ENCODE measurements around the gene MTIF2. TPM values are rescaled to one million over a fixed set of nuclear protein-coding genes. Genes with fewer than 3 reads are reported as not detected.
"Not testable (repeated sequence)": the region's sequence is repeated elsewhere in the genome, so short reads cannot be mapped to it uniquely, and the experiment has no call there.

MTIF2 gene
- polyA plus RNA-seq, 4 donors = 19.2 to 44.6 (median 42.5) TPM

DNA sequence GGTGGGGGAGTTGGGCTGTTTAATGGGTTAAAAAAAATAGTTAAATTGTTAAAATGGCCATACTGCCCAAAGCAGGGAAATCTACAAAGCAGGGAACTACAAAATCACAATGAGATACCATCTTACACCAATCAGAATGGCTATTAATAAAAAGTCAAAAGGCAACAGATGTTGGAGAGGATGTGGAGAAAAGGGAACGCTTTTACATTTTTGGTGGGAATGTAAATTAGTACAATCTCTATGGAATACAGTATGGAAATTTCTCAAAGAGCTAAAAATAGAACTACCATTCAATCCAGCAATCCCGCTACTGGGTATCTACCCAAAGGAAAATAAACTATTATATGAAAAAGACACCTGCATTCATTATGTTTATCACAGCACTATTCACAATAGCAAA, 64.1 kb downstream of the MTIF2 start:
- DNase-seq (ENCODE audit: low read depth in 4 of 4, low spot score in 3 of 4) = no peak

- no peak for DNase-seq (ENCODE audit: low read depth in 4 of 4, low spot score in 3 of 4)
Measured at GRCh38 chr2:55204536-55204935, 64.5 kb downstream of the MTIF2 start.

- DNase-seq (ENCODE audit: low read depth in 4 of 4, low spot score in 3 of 4) = no peak
Measured at GRCh38 chr2:55200416-55200815, 68.6 kb downstream of the MTIF2 start.

DNA sequence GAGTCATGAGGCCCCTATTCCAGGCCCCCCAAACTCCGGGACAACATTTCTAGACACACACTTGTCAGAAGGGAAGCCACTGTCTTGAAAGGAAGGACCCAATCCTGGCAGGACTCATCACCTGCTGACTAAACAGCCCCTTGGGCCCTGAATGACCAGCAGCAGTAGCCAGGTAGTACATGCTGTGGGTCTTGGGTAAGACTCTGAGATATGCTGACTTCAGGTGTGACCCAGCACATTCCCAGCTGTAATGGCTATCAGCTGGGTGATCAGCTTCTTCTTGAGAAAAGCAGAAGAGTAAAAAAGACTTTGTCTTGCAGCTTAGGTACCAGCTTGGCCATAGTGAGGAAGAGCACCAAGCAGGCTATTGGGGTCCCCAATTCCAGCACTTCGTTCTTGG, 72.5 kb downstream of the MTIF2 start:
- no peak for DNase-seq (ENCODE audit: low read depth in 4 of 4, low spot score in 3 of 4)

DNA sequence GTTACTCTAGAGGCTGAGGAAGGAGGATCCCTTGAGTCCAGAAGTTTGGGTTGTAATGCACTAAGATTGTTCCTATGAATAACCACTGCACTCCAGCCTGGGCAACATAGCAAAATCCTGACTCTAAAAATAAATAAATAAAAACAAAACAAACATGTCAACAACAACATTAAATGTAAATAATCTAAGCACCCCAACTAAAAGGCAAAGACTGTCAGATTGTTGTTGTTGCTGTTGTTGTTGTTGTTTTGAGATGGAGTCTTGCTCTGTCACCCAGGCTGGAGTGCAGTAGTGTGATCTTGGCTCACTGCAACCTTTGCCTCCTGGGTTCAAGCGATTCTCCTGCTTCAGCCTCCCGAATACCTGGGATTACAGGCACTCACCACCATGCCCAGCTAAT, 77.1 kb downstream of the MTIF2 start:
- not testable (repeated sequence) for DNase-seq (ENCODE audit: low read depth in 4 of 4, low spot score in 3 of 4)

DNA sequence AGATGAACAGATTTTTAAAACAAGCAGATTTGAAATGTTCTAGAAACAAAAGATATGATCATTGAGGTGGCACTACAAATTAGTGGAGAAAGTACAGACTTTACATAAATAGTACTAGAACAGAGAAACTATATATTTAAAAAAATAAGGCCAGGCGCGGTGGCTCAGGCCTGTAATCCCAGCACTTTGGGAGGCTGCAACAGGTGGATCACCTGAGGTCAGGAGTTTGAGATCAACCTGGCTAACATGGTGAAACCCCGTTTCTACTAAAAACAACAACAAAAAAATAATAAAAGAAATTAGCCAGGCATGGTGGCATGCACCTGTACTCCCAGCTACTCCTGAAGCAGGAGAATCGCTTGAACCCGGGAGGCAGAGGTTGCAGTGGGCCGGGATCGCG, 82.2 kb downstream of the MTIF2 start:
- not testable (repeated sequence) for DNase-seq (ENCODE audit: low read depth in 4 of 4, low spot score in 3 of 4)

Other genes with a start within 250 kb of the MTIF2 start
- gene RTN4, start 218.8 kb downstream of the MTIF2 start, polyA plus RNA-seq (ENCODE audit: insufficient read length in 4 of 4) = 100 to 1,000 TPM; 297 to 398 (median 343) TPM
- gene CLHC1, start 36.9 kb downstream of the MTIF2 start, polyA plus RNA-seq (ENCODE audit: insufficient read length in 4 of 4) = 10 to 100 TPM; 20.7 to 31.9 (median 25.0) TPM
- gene RPS27A, start 36.5 kb downstream of the MTIF2 start, polyA plus RNA-seq (ENCODE audit: insufficient read length in 4 of 4) = 1,000 to 10,000 TPM; 1,699 to 1,933 (median 1,901) TPM
- 10 to 100 TPM; 66.5 to 80.8 (median 76.9) TPM for gene CCDC88A, start 150.6 kb upstream of the MTIF2 start, polyA plus RNA-seq (ENCODE audit: insufficient read length in 4 of 4)